Neural progenitor cell (in vitro differentiated cells): ENCODE measurements around the gene ARHGEF2. TPM values are rescaled to one million over a fixed set of nuclear protein-coding genes. Genes with fewer than 3 reads are reported as not detected.

Experiments used
- DNase-seq: peaks from one replicate; pipeline ENCODE4 v3.0.0-alpha.2; 2016; ENCODE audit warnings: low spot score
- H2AFZ ChIP-seq: fragments of 200-600 bp; sonication (generic); replicated peaks from 2 replicates; pipeline ENCODE4 v1.6.1; 2016; ENCODE audit warnings: antibody characterized with exemption
- H3F3A ChIP-seq: fragments of 200-600 bp; sonication (generic); 2 replicates; pipeline ENCODE4 v1.6.1; 2016; ENCODE audit warnings: antibody characterized with exemption, low read depth
- H3K27ac ChIP-seq: fragments of 200-600 bp; sonication (generic); 2 replicates; pipeline ENCODE4 v1.5.1; 2016; ENCODE audit warnings: mild to moderate bottlenecking
- H3K27me3 ChIP-seq: fragments of 200-600 bp; sonication (generic); 2 replicates; pipeline ENCODE4 v1.6.1; 2016; ENCODE audit warnings: mild to moderate bottlenecking, moderate library complexity
- H3K36me3 ChIP-seq: fragments of 200-600 bp; sonication (generic); 2 replicates; pipeline ENCODE4 v1.5.1; 2016
- H3K4me1 ChIP-seq: fragments of 200-600 bp; sonication (generic); 2 replicates; pipeline ENCODE4 v1.6.1; 2016; ENCODE audit warnings: mixed run types
- H3K4me2 ChIP-seq: fragments of 200-600 bp; sonication (generic); 2 replicates; pipeline ENCODE4 v1.6.1; 2016
- H3K4me3 ChIP-seq: fragments of 200-600 bp; sonication (generic); 2 replicates; pipeline ENCODE4 v1.5.1; 2016
- H3K79me2 ChIP-seq: fragments of 200-600 bp; sonication (generic); 2 replicates; pipeline ENCODE4 v1.6.1; 2016; ENCODE audit warnings: low read depth
- H3K9ac ChIP-seq: fragments of 200-600 bp; sonication (generic); 2 replicates; pipeline ENCODE4 v1.6.1; 2016
- H3K9me3 ChIP-seq: fragments of 200-600 bp; sonication (generic); 2 replicates; pipeline ENCODE4 v1.5.1; 2016; ENCODE audit warnings: low read depth
- H4K20me1 ChIP-seq: fragments of 200-600 bp; sonication (generic); 2 replicates; pipeline ENCODE4 v1.6.1; 2016; ENCODE audit warnings: low read depth
- H3K27ac Mint-ChIP-seq: 3 replicates; pipeline ENCODE4 v1.8.0; 2021; ENCODE audit warnings: mixed read lengths
- H3K27me3 Mint-ChIP-seq: 2 replicates; pipeline ENCODE4 v1.8.0; 2022; ENCODE audit warnings: low read depth, mild to moderate bottlenecking, inconsistent platforms, moderate library complexity, mixed read lengths; ENCODE audit not compliant: insufficient read depth
- H3K36me3 Mint-ChIP-seq: 3 replicates; pipeline ENCODE4 v1.8.0; 2021; ENCODE audit warnings: mixed read lengths
- H3K4me1 Mint-ChIP-seq: 3 replicates; pipeline ENCODE4 v1.8.0; 2021; ENCODE audit warnings: mixed read lengths
- H3K4me3 Mint-ChIP-seq: 3 replicates; pipeline ENCODE4 v1.8.0; 2021; ENCODE audit warnings: mild to moderate bottlenecking, moderate library complexity, mixed read lengths
- H3K9me3 Mint-ChIP-seq: 3 replicates; pipeline ENCODE4 v1.8.0; 2020; ENCODE audit warnings: mixed read lengths
- CTCF ChIP-seq: fragments of 200-600 bp; sonication (generic); IDR thresholded peaks from 2 replicates; pipeline ENCODE4 v1.5.1; 2017; ENCODE audit warnings: antibody characterized with exemption, mild to moderate bottlenecking
- EZH2 ChIP-seq: fragments of 200-600 bp; sonication (generic); IDR thresholded peaks from 2 replicates; pipeline ENCODE4 v1.6.1; 2017; ENCODE audit warnings: antibody characterized with exemption, mild to moderate bottlenecking, moderate library complexity
- EZH2phosphoT487 ChIP-seq: fragments of 200-600 bp; sonication (generic); IDR thresholded peaks from 2 replicates; pipeline ENCODE4 v1.6.1; 2017; ENCODE audit warnings: antibody characterized with exemption
- microRNA-seq: library from miRNA; unstranded; fragments of <30 nt; microRNA quantifications from one replicate; pipeline ENCODE4, GENCODE V29; 2016
- small RNA-seq: library from RNA; depleted of rRNA; stranded (forward); fragments of <200 nt; gene quantifications from one replicate; pipeline ENCODE3, GENCODE V24; 2015
- total RNA-seq: library from RNA; depleted of rRNA; stranded (reverse); fragments of >200 nt; gene quantifications from 2 replicates; pipeline ENCODE4 v1.2.3, GENCODE V29; 2015; ENCODE audit warnings: low replicate concordance

ARHGEF2 gene
- total RNA-seq, 1 donor from 2014 or later: 79.7 TPM

- peaks cover 3% of the 10 kb centered on the region for H4K20me1 ChIP-seq
- Mint-ChIP-seq H3K27me3 (peaks cover 2% of the 10 kb centered on the region), H3K4me1 (no peaks in the 10 kb centered on the region), H3K4me3 (no peak overlapping the region), H3K9me3 (no peaks in the 10 kb centered on the region), H3K27ac (no peak overlapping the region), H3K36me3 (peaks cover 14% of the 10 kb centered on the region)
- H3F3A ChIP-seq: peaks cover 8% of the 10 kb centered on the region
- H3K4me1 ChIP-seq: no peaks in the 10 kb centered on the region
- H3K27ac ChIP-seq: no peak overlapping the region
- no peaks in the 10 kb centered on the region for H3K79me2 ChIP-seq
- no peaks in the 10 kb centered on the region for H3K27me3 ChIP-seq
- no peak overlapping the region for H3K4me3 ChIP-seq
- no peak overlapping the region for H2AFZ ChIP-seq
- TF ChIP-seq CTCF: no peak
- TF ChIP-seq EZH2: no peak
- no peak for TF ChIP-seq EZH2phosphoT487
- H3K36me3 ChIP-seq: peaks cover 17% of the 10 kb centered on the region
- no peak overlapping the region for H3K4me2 ChIP-seq
- H3K9ac ChIP-seq: no peak overlapping the region
- no peaks in the 10 kb centered on the region for H3K9me3 ChIP-seq
- DNase-seq: no peak
Measured at GRCh38 chr1:155898888-155899287, 79.5 kb downstream of the ARHGEF2 start.

- TF ChIP-seq EZH2 (no peak), CTCF (no peak), EZH2phosphoT487 (no peak)
- Mint-ChIP-seq H3K36me3 (peaks cover 14% of the 10 kb centered on the region), H3K27me3 (peaks cover 2% of the 10 kb centered on the region)
Measured at GRCh38 chr1:155897746-155898145, 80.6 kb downstream of the ARHGEF2 start.

More at GRCh38 chr1:155897746-155898145, 80.6 kb downstream of the ARHGEF2 start:
- Histone ChIP-seq H3F3A (peaks cover 11% of the 10 kb centered on the region), H2AFZ (no peak overlapping the region), H3K27ac (no peak overlapping the region), H4K20me1 (peaks cover 3% of the 10 kb centered on the region), H3K9ac (no peak overlapping the region), H3K4me1 (no peaks in the 10 kb centered on the region), H3K79me2 (no peaks in the 10 kb centered on the region), H3K9me3 (no peaks in the 10 kb centered on the region), H3K4me2 (no peak overlapping the region), H3K4me3 (no peak overlapping the region), H3K27me3 (no peaks in the 10 kb centered on the region), H3K36me3 (peaks cover 11% of the 10 kb centered on the region)
- no peak overlapping the region for H3K27ac Mint-ChIP-seq
- H3K4me3 Mint-ChIP-seq: no peak overlapping the region
- no peaks in the 10 kb centered on the region for H3K4me1 Mint-ChIP-seq
- H3K9me3 Mint-ChIP-seq: no peaks in the 10 kb centered on the region
- no peak for DNase-seq

Small RNA genes lying within 50 kb of the gene (microRNA-seq; reads per million reads assigned to microRNA genes)
- gene MIR6738: not detected

Small RNA genes lying within 50 kb of the gene (small RNA-seq; reads per million reads assigned to genes)
- gene MIR6738: not detected
- gene SCARNA4: not detected
- 17.3 reads per million, percentile 97 among the genes with 10 or more reads in this experiment for gene SNORA80E

Other genes starting within 250 kb of the ARHGEF2 start
- gene GON4L, start 121.3 kb downstream of the ARHGEF2 start, total RNA-seq: 31.4 and 41.8 TPM in 2 replicates
- 6.3 TPM in 2 replicates for gene SYT11, start 119.0 kb downstream of the ARHGEF2 start, total RNA-seq
- gene RIT1, start 67.2 kb downstream of the ARHGEF2 start, total RNA-seq: 41.5 and 51.3 TPM in 2 replicates
- 91.5 and 91.9 TPM in 2 replicates for gene KHDC4, start 44.1 kb downstream of the ARHGEF2 start, total RNA-seq
- not detected in 2 replicates for gene RXFP4, start 36.9 kb downstream of the ARHGEF2 start, total RNA-seq
- 293 and 314 TPM in 2 replicates for gene SSR2, start 42.4 kb upstream of the ARHGEF2 start, total RNA-seq
- 43.7 and 64.9 TPM in 2 replicates for gene UBQLN4, start 75.3 kb upstream of the ARHGEF2 start, total RNA-seq
- 29.4 and 50.6 TPM in 2 replicates for gene LAMTOR2, start 76.2 kb upstream of the ARHGEF2 start, total RNA-seq
- gene RAB25, start 82.6 kb upstream of the ARHGEF2 start, total RNA-seq: 2.4 and 7.7 TPM in 2 replicates
- 32.2 and 62.6 TPM in 2 replicates for gene MEX3A, start 103.9 kb upstream of the ARHGEF2 start, total RNA-seq
- gene LMNA, start 136.2 kb upstream of the ARHGEF2 start, total RNA-seq: 20.5 and 35.8 TPM in 2 replicates
- gene SEMA4A, start 175.0 kb upstream of the ARHGEF2 start, total RNA-seq: 0.69 and 1.8 TPM in 2 replicates
- gene SLC25A44, start 215.6 kb upstream of the ARHGEF2 start, total RNA-seq: 4.6 and 9.4 TPM in 2 replicates
- 99.3 and 103 TPM in 2 replicates for gene PMF1, start 234.5 kb upstream of the ARHGEF2 start, total RNA-seq